GM19193 (cell line): Measurements from ENCODE around the gene PEX26.

ENCODE experiments used
- POLR2A ChIP-seq: IDR thresholded peaks from 4 replicates; pipeline ENCODE4 v1.6.1; 2011; ENCODE audit not compliant: insufficient read depth, insufficient read length; ENCODE audit errors: extremely low read depth

Gene PEX26

GRCh38 chr22:18120857-18121256 is 43.1 kb downstream of the PEX26 start:
- TF ChIP-seq POLR2A: no peak

- TF ChIP-seq POLR2A: no peak
Observed at GRCh38 chr22:18121506-18121905, 43.7 kb downstream of the PEX26 start.

DNA sequence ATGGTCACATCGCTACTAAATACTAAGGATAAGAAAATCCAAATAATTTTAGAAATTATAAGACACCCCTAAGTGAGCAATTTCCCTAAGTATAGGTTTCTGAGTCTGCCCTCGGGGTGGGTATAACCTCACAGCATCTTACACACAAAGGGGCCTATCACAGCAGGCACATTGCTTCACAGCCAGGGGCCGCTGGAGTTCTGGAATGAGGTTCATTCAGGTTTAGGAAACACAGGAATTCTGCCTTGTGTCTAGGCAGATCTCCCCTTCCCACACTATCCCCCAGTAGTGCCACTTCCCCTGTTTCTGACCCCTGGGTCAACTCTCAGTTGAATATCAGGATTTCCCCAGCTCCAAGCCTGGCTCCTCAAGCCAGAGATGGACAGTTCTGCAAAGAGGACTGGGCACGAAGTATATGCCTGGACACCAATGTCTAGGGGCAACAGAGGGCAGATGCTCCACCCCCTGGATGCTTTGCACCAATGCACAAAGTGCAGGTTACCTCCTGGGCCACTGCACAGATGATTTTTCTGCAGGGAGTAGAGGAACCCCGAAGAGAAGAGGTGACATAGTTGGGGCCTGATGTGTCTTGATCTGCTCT is 44.3 kb downstream of the PEX26 start:
- TF ChIP-seq POLR2A: no peak

DNA sequence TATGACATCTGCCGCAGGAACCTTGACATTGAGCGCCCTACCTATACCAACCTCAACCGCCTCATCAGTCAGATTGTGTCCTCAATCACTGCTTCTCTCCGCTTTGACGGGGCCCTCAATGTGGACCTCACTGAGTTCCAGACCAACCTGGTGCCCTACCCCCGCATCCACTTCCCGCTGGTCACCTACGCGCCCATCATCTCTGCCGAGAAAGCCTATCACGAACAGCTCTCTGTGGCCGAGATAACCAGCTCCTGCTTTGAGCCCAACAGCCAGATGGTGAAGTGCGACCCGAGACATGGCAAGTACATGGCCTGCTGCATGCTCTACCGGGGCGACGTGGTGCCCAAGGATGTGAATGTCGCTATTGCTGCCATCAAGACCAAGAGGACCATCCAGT is 48.8 kb downstream of the PEX26 start:
- no peak for TF ChIP-seq POLR2A

DNA sequence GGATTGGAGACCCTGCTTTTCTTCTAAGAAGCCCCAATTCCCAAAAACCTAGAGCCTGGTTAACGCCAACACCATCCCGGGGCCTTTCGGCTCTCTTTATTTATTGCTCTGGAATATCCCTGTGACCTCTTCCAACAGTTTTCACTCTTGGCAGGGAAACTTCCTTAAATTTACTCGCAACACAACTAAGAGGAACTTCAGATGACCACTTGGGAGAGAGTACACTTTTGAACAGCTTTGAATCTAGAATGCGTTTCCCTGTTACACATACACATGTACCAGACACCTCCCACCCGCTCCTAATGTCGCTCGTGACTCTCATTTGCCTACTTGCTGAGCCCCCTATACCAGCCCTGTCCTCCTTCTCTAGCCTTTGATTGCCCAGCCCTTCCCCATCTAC is 52.2 kb downstream of the PEX26 start:
- TF ChIP-seq POLR2A: no peak

- TF ChIP-seq POLR2A: no peak
Observed at GRCh38 chr22:18130699-18131429, 53.1 kb downstream of the PEX26 start.

DNA sequence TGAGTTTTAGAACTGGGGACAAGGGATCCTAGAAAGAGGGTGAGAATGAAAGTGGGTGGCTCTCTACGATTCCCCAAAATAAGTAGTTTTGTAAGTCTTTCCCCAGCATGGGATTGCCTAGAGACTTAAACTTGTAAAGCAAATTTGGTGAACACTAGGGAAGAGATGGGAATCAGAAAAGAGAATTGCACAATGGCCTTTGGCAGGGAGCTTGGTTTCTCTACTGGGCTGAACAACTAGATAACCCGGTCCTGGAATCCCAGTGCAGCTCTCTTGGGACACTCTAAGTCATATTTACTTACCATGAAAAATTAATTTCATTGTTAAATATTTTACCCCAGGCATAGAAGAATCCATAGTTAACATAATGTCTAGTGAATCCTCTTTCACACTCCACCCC is 55.7 kb downstream of the PEX26 start:
- no peak for TF ChIP-seq POLR2A

- TF ChIP-seq POLR2A: no peak
Observed at GRCh38 chr22:18136563-18137320, 59.0 kb downstream of the PEX26 start.

DNA sequence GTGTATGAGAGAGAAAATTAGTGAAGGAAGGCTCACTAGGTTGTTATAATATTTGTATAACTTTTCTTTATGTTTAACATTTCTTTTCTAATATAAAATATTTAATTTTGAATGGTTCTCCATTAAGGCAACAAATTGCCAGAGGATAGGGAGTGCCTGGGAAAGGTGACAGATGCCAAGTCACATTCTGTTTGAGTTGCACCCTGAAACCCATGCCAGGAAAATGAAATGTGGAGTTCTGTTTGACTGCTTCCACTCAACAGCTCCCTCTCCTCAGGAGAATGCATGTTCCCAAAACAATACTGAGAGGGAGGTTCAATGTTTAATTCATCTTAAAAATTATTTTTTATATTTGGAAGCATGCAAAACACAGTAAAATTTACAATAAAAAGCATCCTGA is 66.3 kb downstream of the PEX26 start:
- no peak for TF ChIP-seq POLR2A

GRCh38 chr22:18145676-18146388 is 68.0 kb downstream of the PEX26 start:
- TF ChIP-seq POLR2A: no peak

DNA sequence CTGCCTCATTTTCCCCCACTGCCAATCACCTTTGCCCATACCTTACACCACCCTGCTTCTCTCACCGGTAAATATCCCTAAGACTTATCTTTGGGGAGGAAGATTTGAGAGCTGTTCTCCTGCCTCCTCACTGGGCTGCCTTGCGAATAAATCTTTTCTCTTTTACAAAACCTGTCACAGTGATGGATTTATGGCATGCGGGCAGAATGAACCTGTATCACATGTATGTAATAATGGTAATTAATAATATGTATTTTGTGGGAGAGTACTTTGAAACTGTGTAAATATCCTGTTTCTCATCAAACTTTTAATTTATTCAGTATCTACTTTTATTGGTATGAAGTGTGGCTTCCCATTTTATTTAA is 68.6 kb downstream of the PEX26 start:
- TF ChIP-seq POLR2A: no peak

DNA sequence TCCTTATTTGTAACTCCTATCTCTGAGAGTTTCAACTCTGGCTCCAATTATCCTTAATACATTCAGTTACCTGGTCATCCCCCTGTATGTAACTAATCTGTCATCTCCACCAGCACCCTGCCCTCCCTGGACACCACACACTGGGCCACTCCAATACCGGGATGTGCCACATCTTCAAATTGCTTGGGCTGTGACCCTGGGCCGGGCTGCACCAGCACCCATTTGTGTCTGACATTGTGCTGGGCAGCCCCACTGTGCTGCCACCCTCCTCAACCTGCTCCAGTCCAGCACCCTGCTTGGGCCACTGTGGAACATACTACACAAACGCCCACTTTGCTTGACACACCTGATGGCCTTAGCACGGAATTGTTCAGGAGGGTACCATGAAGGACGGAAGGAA is 70.0 kb downstream of the PEX26 start:
- TF ChIP-seq POLR2A: no peak

GRCh38 chr22:18148293-18148965 is 70.6 kb downstream of the PEX26 start:
- TF ChIP-seq POLR2A: no peak

- TF ChIP-seq POLR2A: no peak
Observed at GRCh38 chr22:18152519-18152918, 74.7 kb downstream of the PEX26 start.
